CD4-positive, alpha-beta T cell treated with Interleukin-21 for 1 hour (primary cell): ENCODE results near the gene ITGA1.
"Not testable (repeated sequence)": the region's sequence is repeated elsewhere in the genome, so short reads cannot be mapped to it uniquely, and the experiment has no call there.

Experiments used
- DNase-seq: peaks from one replicate; pipeline ENCODE4 v3.0.0-alpha.2; 2020

The ITGA1 gene

GRCh38 chr5:52802974-52803336 is 15.2 kb downstream of the ITGA1 start:
- DNase-seq = no peak

DNA sequence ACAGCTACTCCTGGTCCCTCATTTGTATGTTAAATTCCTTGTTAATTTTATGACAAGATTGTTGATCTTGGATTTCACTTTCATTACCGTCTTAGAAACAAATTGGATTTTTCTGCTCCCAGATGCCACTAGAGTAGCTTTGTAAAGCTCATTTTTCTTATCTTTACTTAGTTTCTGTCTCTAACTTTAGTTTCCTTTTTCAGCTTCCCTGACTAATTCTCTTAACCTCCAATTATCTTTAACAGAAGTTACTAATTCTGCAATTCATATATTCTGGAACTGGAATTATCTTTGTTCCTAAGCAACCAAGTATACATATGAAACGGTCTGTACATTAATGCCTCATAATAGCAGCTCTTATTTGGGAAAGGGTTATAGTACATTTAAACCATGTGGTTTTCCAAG is 16.7 kb downstream of the ITGA1 start:
- no peak for DNase-seq

DNA sequence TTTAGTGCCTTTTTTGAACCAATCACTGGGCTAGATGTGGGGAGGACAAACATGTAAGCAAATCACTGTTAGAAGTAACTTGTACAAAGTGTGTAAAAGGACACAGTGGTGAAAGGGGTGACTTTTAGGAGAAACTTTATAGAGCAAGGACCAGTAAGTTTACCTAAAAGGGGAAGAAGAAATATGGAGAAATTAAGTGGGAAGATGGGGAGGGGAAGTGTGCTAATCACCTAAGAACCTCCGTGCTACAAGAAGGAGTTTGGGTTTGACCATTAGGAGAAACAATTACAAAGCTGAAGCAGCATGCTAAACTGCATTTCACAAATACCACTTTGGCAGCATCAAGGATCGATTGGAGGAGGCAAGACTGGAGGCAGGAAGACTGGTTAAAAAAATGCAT is 17.3 kb downstream of the ITGA1 start:
- no peak for DNase-seq

- no peak for DNase-seq
Observed at GRCh38 chr5:52805615-52806014, 17.9 kb downstream of the ITGA1 start.

GRCh38 chr5:52807037-52807436 is 19.3 kb downstream of the ITGA1 start:
- DNase-seq = no peak

DNA sequence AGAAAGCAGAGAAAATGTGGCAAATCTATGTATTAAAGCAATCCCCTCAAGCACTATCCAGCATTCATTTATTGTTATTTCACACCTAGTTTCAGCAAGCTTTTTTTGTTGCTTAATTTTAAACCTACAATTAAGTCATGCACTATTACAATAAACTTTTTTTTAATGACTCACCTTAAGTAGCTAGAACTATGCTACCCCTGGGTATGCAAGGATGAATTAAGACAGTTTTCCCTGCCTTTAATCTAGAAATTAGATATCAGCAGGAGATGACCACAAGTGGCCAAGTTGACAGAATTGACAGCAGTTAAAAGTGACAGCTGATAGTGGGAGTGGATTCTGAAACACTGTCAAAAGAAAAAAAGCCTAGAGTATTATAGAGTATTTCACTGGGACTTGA is 20.0 kb downstream of the ITGA1 start:
- no peak for DNase-seq

DNA sequence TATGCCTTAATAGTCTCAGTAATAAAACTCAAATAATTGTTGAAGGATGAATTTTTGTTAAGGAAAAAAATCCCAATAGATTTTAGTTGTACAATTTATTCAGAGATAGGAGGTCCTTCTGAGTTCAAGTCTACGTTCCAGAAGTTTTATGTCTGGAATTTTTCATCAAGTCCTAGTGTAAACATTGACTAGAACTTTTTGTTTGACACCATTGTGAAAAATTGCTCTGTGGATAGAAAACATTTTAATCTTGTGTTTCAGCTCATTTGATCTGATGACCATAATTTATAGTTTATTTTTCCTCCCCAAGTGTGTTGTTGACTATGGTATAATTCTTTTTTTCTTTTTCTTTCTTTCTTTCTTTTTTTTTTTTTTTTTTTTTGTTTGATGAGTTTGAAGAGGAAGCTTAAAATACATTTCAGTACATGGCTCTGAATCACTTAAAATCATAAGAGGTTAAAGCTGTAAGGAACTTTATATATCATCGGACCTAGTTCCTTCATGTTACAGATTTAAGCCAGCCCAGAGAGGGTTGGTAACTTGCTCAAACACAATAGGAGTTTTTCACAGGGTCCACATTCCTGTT is 20.7 kb downstream of the ITGA1 start:
- no peak for DNase-seq

GRCh38 chr5:52809884-52810283 is 22.2 kb downstream of the ITGA1 start:
- no peak for DNase-seq

DNA sequence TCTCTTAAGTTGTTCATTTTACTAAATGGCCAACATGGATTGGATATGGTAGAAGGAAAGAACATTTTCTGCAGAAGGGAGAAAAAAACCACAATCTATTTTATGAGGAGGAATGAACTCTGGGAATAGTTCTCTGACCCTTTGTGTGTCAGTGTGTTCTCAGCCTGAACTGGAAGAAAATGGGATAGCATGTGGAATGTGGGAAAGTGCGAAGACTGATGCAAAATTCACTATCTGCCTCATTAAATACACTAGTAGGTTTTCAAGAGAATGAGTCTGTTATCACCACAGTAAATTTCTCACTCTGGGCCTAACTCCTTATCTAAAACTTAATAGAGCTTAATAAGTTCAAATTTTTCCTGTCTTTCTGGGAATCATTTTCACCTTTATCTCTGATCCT is 22.7 kb downstream of the ITGA1 start:
- DNase-seq = no peak

- no peak for DNase-seq
Observed at GRCh38 chr5:52811067-52811749, 23.5 kb downstream of the ITGA1 start.

GRCh38 chr5:52814352-52815148 is 26.8 kb downstream of the ITGA1 start:
- no peak for DNase-seq

GRCh38 chr5:52817818-52818217 is 30.1 kb downstream of the ITGA1 start:
- DNase-seq = no peak

DNA sequence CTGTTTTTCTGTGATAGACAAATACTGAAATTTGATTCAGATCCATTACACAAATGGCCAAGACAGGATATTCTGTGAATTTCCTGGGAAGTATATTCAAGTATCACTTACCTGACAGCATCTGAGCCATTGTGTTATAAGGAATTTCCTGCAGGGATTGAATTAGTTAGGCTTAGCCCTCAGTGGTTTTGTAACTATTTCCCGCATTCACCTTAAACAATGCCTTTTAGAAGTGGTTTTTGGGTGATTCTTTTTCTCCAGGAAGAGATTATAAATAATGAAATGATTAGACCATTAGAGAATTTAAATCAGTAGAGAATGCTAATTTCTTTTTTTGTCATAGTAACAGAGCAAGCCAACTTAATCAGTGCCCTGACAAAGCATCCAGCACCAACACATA is 30.6 kb downstream of the ITGA1 start:
- DNase-seq = no peak

GRCh38 chr5:52818807-52819206 is 31.1 kb downstream of the ITGA1 start:
- not testable (repeated sequence) for DNase-seq

DNA sequence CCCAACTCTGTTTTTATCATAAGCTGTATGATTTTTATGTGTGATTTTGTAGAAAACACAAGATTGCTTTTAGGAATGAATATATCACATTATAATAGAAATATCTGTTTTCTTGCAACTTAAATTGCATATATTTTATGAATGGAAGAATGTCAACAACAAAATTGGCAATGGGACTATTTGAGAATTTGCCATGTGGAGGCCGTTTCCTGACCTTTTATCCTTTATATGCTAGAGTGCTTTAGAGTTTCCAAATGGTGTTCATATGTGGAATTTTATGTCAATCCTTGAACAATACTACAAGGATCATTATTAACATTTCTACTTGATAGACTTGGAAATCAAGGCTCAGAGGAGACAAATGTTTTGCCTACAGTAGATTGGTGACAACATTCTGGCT is 34.2 kb downstream of the ITGA1 start:
- DNase-seq = no peak

GRCh38 chr5:52822437-52822836 is 34.7 kb downstream of the ITGA1 start:
- no peak for DNase-seq

GRCh38 chr5:52824827-52825226 is 37.1 kb downstream of the ITGA1 start:
- no peak for DNase-seq

DNA sequence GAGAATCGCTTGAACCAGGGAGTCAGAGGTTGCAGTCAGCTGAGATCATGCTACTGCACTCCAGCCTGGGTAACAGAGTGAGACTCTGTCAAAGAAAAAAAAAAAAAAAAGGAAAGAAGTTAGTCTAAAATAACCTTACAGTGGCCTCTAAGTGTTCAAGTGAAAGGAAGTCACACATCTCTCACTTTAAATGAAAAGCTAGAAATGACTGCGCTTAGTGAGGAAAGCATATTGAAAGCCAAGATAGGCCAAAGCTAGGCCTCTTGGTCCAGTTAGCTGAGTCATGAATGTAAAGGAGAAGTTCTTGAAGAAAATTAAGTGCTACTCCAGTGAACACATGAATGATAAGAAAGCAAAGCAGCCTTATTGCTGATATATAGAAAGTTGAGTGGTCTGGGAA is 38.1 kb downstream of the ITGA1 start:
- no peak for DNase-seq

GRCh38 chr5:52827815-52828214 is 40.1 kb downstream of the ITGA1 start:
- no peak for DNase-seq

DNA sequence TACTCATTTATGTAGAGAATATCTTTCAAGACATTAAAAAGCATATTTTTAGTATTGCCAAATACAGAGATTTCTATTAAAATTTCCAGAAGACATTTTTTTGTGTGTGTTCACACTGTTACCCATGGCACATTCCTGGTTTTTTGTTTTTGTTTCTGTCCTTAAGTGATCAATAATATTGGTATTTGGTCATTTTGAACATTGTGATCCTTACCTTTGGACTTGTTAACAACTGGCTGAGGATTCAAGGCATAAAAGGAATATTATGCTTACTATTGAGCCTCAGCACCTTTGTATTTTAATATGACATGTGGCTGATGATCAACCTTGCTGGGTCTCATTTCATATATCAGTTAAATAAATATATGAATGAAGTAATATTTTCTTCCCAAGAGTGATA is 41.9 kb downstream of the ITGA1 start:
- no peak for DNase-seq

GRCh38 chr5:52830650-52831049 is 42.9 kb downstream of the ITGA1 start:
- no peak for DNase-seq

- DNase-seq = no peak
Observed at GRCh38 chr5:52831786-52832511, 44.2 kb downstream of the ITGA1 start.

- DNase-seq = no peak
Observed at GRCh38 chr5:52834320-52834719, 46.6 kb downstream of the ITGA1 start.

DNA sequence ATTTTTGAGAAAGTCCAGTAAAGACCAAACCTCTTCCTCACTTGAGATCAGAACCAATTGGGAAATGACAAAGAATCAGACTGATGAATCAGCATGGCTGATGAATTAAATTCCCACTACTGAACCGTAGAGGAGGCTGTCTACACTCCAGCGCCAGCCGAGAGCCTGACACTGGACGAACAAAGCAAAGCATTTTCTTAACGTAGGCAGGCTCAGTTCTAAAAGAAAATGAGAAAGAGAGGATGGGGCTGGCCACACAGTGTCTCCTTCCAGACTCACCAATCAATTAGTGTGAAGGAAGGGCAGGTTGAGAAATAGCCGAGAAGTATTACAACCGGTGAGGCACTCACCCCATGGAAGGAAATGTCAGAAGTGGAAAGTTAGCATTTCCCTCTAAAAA is 49.4 kb downstream of the ITGA1 start:
- DNase-seq = no peak
